K562 (cell line): ENCODE data around the gene NOL4L. TPM values are rescaled to one million over a fixed set of nuclear protein-coding genes. Genes with fewer than 3 reads are reported as not detected.

Experiments
- ATAC-seq: fragments of 200-7000 bp; cut with Tn5 transposase; 3 replicates; pipeline ENCODE4 v1.9.1; 2020; ENCODE audit warnings: moderate library complexity
- BruUV-seq: library from RNA; stranded (reverse); fragments of 400-500 nt; replicated peaks from 2 replicates; lab custom pipeline; 2021; lab: Mats Ljungman, UMichigan
- CTCF ChIA-PET: fragments of 300-600 bp; formaldehyde crosslinking; extraction: SDS; loops from one replicate; lab custom pipeline; 2021; ENCODE audit warnings: low intra/inter-chr PET ratio; lab: Yijun Ruan, JAX
- POLR2A ChIA-PET: fragments of 300-600, 350-650 bp; sonication (Branson Sonifier 250); formaldehyde crosslinking; extraction: SDS; loops from one replicate; lab custom pipeline; 2021; ENCODE audit warnings: antibody characterized with exemption, inconsistent platforms; lab: Yijun Ruan, JAX
- DNase-seq, 4 experiments: peaks; one replicate each; pipeline versions ENCODE4 v3.0.0 to v3.0.0-alpha.2; 2011 to 2018; ENCODE audit warnings: low spot score in 3 of 4, mixed read lengths in 3 of 4; ENCODE audit errors: extremely low read depth in 1 of 4
- FAIRE-seq: peaks from 2 replicates; lab custom pipeline; 2011; peaks lifted over from hg19 to GRCh38; lab: Jason Lieb, UNC
- H2AFZ ChIP-seq: 2 replicates; pipeline ENCODE4 v1.6.0; 2011; ENCODE audit warnings: low read depth, low read length, control low read depth, inconsistent platforms
- H3K27ac ChIP-seq: fragments of 200-600 bp; 3 replicates; pipeline ENCODE4 v1.8.0; 2011; ENCODE audit warnings: low read depth, mild to moderate bottlenecking, control low read depth, inconsistent platforms, low read length, moderate library complexity, mixed read lengths; ENCODE audit errors: extremely low read depth
- H3K27me3 ChIP-seq, 2 experiments: fragments of 300-600 bp in 1 of 2; 2 replicates in 1 of 2; 3 replicates in 1 of 2; pipeline versions ENCODE4 v1.6.0 to v1.8.0; 2011; ENCODE audit warnings: inconsistent platforms in 2 of 2, low read length in 2 of 2, mild to moderate bottlenecking in 1 of 2, mixed read lengths in 1 of 2, moderate library complexity in 1 of 2; ENCODE audit not compliant: control insufficient read depth in 2 of 2, insufficient read depth in 2 of 2
- H3K36me3 ChIP-seq: fragments of 300-600 bp; 3 replicates; pipeline ENCODE4 v1.8.0; 2011; ENCODE audit warnings: mild to moderate bottlenecking, low read length, inconsistent platforms; ENCODE audit not compliant: control insufficient read depth, insufficient read depth
- H3K4me1 ChIP-seq, 2 experiments: fragments of 200-600 bp in 1 of 2; replicated peaks in 1 of 2; 2 replicates in 1 of 2; 3 replicates in 1 of 2; pipeline versions ENCODE4 v1.5.1 to v1.8.0; 2011; ENCODE audit warnings: inconsistent platforms in 2 of 2, low read length in 2 of 2, mild to moderate bottlenecking in 1 of 2, mixed read lengths in 1 of 2, moderate library complexity in 1 of 2; ENCODE audit not compliant: control insufficient read depth in 2 of 2, insufficient read depth in 2 of 2
- H3K4me2 ChIP-seq: 2 replicates; pipeline ENCODE4 v1.6.1; 2011; ENCODE audit warnings: low read length, control low read depth, inconsistent platforms, mixed read lengths; ENCODE audit not compliant: insufficient read depth
- H3K4me3 ChIP-seq: fragments of 200-600 bp; sonication (generic), shearing (Covaris generic); 2 replicates; pipeline ENCODE4 v1.5.1; 2016; ENCODE audit warnings: control low read depth, inconsistent platforms
- H3K79me2 ChIP-seq: fragments of 200-600 bp; 3 replicates; pipeline ENCODE4 v1.8.0; 2011; ENCODE audit warnings: low read length, inconsistent platforms; ENCODE audit not compliant: control insufficient read depth, insufficient read depth
- H3K9ac ChIP-seq, 2 experiments: 2 replicates each; pipeline versions ENCODE4 v1.6.0 to v1.6.1; 2011; ENCODE audit warnings: low read depth in 2 of 2, low read length in 2 of 2, control low read depth in 1 of 2, inconsistent platforms in 1 of 2, mild to moderate bottlenecking in 1 of 2, mixed read lengths in 1 of 2; ENCODE audit not compliant: insufficient read depth in 1 of 2
- H3K9me1 ChIP-seq: one replicate; pipeline ENCODE4 v1.6.0; 2011; ENCODE audit warnings: inconsistent platforms, mild to moderate bottlenecking, low read length, moderate library complexity; ENCODE audit not compliant: control insufficient read depth, insufficient read depth
- H3K9me3 ChIP-seq: replicated peaks from 2 replicates; pipeline ENCODE4 v1.5.1; 2011; ENCODE audit warnings: low read depth, low read length, inconsistent platforms; ENCODE audit not compliant: control insufficient read depth, insufficient read depth
- H4K20me1 ChIP-seq: replicated peaks from 2 replicates; pipeline ENCODE4 v1.6.1; 2011; ENCODE audit warnings: low read length, inconsistent platforms, mixed read lengths; ENCODE audit not compliant: control insufficient read depth, insufficient read depth
- WGBS: fragments of 100-300 bp; shearing (Covaris generic); methylation state at CpG from one replicate; pipeline ENCODE4 v1.1.6; 2016; ENCODE audit warnings: low coverage, mixed read lengths; ENCODE audit not compliant: insufficient coverage; ENCODE audit errors: missing lambda C conversion rate; 5-methylcytosine and 5-hydroxymethylcytosine counted together
- in situ Hi-C: fragments of 300-500 bp; cut with MboI; formaldehyde crosslinking; loops from 4 replicates; pipeline ENCODE4 v1.15.0; 2018; ENCODE audit warnings: inconsistent platforms, mixed read lengths
- intact Hi-C: fragments of 100-400 bp; cut with micrococcal nuclease; formaldehyde crosslinking; loops from 2 replicates; pipeline ENCODE4 v1.14.2; 2022
- polyA plus RNA-seq, 8 experiments: library from polyadenylated mRNA; depleted of rRNA in 4 of 8; stranded (reverse) in 5 of 8; unstranded in 3 of 8; fragments of >200 nt; fragmentation: Nextera tagmentation in 2 of 8; fragmentation: Illumina TruSeq in 1 of 8; extraction: Ambion mirVana in 2 of 8; extraction: Trizol in 1 of 8; gene quantifications; 2 replicates each; pipeline versions ENCODE4 v1.2.1 to v1.2.3, GENCODE V29; 2011 to 2014; ENCODE audit warnings: inconsistent platforms in 1 of 8, missing spikeins in 1 of 8
- total RNA-seq, 7 experiments: library from RNA; depleted of rRNA in 6 of 7; stranded (reverse); fragments of >200 nt in 6 of 7; fragmentation: Illumina TruSeq in 2 of 7; extraction: Trizol in 2 of 7; gene quantifications; 2 replicates each; pipeline versions ENCODE4 v1.2.1 to v1.2.3, GENCODE V29; 2011 to 2021; ENCODE audit warnings: low replicate concordance in 1 of 7
- TF ChIP-seq, protein P1 (sequence below): fragments of 450-650 bp; IDR thresholded peaks from 2 replicates; pipeline ENCODE4 v1.6.1; 2016; ENCODE audit warnings: missing biosample characterization, missing genetic modification characterization
- TF ChIP-seq, protein P2 (sequence below): sonication (generic); formaldehyde crosslinking; IDR thresholded peaks from 2 replicates; pipeline ENCODE4 v1.8.0; 2022; ENCODE audit warnings: mild to moderate bottlenecking, missing genetic modification reagents

NOL4L gene
- total and polyA plus RNA-seq, 9 of the 15 experiments (the other 6 are each of a cell fraction or from before 2014, with no cell fraction given): 5.1 to 36.2 (median 13.6) TPM

DNA sequence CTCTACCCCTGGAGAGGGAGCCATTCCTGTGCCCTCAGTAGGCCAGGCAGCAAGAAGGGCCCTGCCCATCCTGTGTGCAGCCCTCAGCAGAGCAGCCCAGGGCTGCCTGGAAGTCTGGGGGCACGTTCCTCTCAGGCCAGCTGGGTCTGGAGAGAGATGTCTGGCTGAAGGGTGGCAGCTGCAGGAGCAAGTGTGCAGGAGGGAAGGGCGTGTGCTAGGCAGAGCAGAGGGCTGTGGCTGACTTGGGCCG, 62.7 kb downstream of the NOL4L start:
- H3K27ac ChIP-seq: no peak overlapping the region
- 83% methylated on average over 3 of the region's 3 CpGs for WGBS
- H2AFZ ChIP-seq: no peak overlapping the region
- H3K4me1 ChIP-seq: peaks cover 5 to 41% of the 10 kb centered on the region in 2 experiments; a peak in 3 of 5 replicates
- no peak overlapping the region for H3K4me2 ChIP-seq
- DNase-seq (no peak), FAIRE-seq (no peak), ATAC-seq (no peak)
- H4K20me1 ChIP-seq: no peaks in the 10 kb centered on the region; the same call in 1 of the 2 replicates
- no peaks in the 10 kb centered on the region for H3K9me3 ChIP-seq
- peaks cover 86% of the 10 kb centered on the region; the same call in 2 of the 3 replicates for H3K36me3 ChIP-seq
- TF ChIP-seq, protein P1, sequence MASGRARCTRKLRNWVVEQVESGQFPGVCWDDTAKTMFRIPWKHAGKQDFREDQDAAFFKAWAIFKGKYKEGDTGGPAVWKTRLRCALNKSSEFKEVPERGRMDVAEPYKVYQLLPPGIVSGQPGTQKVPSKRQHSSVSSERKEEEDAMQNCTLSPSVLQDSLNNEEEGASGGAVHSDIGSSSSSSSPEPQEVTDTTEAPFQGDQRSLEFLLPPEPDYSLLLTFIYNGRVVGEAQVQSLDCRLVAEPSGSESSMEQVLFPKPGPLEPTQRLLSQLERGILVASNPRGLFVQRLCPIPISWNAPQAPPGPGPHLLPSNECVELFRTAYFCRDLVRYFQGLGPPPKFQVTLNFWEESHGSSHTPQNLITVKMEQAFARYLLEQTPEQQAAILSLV (tag): no peak
- TF ChIP-seq, protein P2, sequence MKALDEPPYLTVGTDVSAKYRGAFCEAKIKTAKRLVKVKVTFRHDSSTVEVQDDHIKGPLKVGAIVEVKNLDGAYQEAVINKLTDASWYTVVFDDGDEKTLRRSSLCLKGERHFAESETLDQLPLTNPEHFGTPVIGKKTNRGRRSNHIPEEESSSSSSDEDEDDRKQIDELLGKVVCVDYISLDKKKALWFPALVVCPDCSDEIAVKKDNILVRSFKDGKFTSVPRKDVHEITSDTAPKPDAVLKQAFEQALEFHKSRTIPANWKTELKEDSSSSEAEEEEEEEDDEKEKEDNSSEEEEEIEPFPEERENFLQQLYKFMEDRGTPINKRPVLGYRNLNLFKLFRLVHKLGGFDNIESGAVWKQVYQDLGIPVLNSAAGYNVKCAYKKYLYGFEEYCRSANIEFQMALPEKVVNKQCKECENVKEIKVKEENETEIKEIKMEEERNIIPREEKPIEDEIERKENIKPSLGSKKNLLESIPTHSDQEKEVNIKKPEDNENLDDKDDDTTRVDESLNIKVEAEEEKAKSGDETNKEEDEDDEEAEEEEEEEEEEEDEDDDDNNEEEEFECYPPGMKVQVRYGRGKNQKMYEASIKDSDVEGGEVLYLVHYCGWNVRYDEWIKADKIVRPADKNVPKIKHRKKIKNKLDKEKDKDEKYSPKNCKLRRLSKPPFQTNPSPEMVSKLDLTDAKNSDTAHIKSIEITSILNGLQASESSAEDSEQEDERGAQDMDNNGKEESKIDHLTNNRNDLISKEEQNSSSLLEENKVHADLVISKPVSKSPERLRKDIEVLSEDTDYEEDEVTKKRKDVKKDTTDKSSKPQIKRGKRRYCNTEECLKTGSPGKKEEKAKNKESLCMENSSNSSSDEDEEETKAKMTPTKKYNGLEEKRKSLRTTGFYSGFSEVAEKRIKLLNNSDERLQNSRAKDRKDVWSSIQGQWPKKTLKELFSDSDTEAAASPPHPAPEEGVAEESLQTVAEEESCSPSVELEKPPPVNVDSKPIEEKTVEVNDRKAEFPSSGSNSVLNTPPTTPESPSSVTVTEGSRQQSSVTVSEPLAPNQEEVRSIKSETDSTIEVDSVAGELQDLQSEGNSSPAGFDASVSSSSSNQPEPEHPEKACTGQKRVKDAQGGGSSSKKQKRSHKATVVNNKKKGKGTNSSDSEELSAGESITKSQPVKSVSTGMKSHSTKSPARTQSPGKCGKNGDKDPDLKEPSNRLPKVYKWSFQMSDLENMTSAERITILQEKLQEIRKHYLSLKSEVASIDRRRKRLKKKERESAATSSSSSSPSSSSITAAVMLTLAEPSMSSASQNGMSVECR: peak; percentile 31; the same call in 1 of the 2 replicates
- no peaks in the 10 kb centered on the region; the same call in 2 of the 3 replicates for H3K79me2 ChIP-seq
- ChIA-PET POLR2A (interaction anchor here (0.6 to 1.4 kb wide), 6 partner anchors 10 to 208 kb away, joined by 3 to 6 read pairs (median 3); no protein-coding TSS in a partner anchor), CTCF (interaction anchor here (0.6 to 3.9 kb wide), 3 partner anchors 130 to 275 kb away, joined by 3 to 85 read pairs (median 9); no protein-coding TSS in a partner anchor)
- in situ Hi-C loops: no loop called here
- intact Hi-C loops: loop anchor here (5.0 kb wide), 1 partner anchor 60 kb away; no protein-coding TSS in a partner anchor
- H3K9me1 ChIP-seq: peaks cover 3% of the 10 kb centered on the region
- H3K9ac ChIP-seq: peak overlapping the region in 1 of 2 experiments; percentile 43; a peak in 2 of 4 replicates
- no TSS peak for BruUV-seq
- H3K4me3 ChIP-seq: no peak overlapping the region
- H3K27me3 ChIP-seq: no peaks in the 10 kb centered on the region
